HG02623 (cell line): ENCODE results near the gene ABCA6.

Experiments
- ATAC-seq: cut with Tn5 transposase; IDR thresholded peaks from one replicate; pipeline ENCODE4 v1.9.1; 2021; ENCODE audit warnings: moderate library complexity; ENCODE audit not compliant: unreplicated experiment

The ABCA6 gene

DNA sequence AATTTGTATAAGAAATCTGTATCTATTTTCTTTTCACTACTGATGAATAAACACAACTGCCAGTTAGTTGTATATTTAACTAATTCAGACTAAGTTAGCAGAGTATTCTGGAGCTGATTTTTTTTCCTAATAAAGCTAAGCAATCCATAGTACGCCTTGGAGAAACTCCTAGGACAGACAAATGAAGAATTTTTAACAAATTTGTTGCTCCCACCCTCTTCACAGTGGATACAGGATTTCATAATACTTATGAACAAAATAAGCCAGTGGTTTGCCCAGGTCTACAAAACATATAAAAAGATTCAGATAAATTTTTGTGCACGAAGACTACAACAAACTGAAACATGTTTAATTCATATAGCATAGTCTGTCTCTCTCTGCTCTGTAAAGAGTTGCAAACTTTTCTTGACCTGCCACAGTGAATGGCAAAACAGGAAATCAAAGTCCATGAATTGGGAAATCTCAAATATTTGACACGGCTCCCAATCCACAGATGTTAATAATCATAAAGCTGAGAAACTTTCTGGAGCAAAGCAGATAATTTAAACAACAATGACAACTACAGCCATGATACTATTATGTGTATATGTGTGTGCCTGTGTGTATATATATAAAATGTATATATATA, 594 bp upstream of the ABCA6 start:
- ATAC-seq, result no peak

GRCh38 chr17:69134112-69134511, 7.6 kb downstream of the ABCA6 start:
- no peak for ATAC-seq

GRCh38 chr17:69130627-69131296, 10.9 kb downstream of the ABCA6 start:
- ATAC-seq, result no peak

GRCh38 chr17:69123626-69124025, 18.1 kb downstream of the ABCA6 start:
- no peak for ATAC-seq

GRCh38 chr17:69122065-69122464, 19.6 kb downstream of the ABCA6 start:
- no peak for ATAC-seq

- no peak for ATAC-seq
Observed at GRCh38 chr17:69117855-69118784, 23.6 kb downstream of the ABCA6 start.

DNA sequence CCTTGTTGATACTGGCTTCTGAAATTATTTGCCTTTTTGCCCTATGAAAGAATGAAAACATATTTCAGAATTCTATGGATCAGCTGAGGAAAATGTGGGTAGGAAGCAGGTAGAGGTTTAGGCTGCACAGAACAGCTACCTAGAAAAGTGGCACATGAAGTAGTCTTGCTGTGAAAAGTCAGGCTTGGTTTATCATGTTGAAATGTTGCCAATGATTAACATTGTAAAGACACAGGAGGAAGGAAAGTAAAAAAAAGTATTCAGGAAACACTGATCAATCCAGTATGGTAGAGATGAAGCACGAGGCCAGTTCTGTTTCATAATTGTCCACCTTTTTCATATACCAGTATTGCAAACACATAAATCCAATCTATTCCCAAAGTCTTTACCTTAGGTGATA, 29.9 kb downstream of the ABCA6 start:
- ATAC-seq, result no peak

GRCh38 chr17:69105907-69106730, 35.6 kb downstream of the ABCA6 start:
- ATAC-seq, result no peak

DNA sequence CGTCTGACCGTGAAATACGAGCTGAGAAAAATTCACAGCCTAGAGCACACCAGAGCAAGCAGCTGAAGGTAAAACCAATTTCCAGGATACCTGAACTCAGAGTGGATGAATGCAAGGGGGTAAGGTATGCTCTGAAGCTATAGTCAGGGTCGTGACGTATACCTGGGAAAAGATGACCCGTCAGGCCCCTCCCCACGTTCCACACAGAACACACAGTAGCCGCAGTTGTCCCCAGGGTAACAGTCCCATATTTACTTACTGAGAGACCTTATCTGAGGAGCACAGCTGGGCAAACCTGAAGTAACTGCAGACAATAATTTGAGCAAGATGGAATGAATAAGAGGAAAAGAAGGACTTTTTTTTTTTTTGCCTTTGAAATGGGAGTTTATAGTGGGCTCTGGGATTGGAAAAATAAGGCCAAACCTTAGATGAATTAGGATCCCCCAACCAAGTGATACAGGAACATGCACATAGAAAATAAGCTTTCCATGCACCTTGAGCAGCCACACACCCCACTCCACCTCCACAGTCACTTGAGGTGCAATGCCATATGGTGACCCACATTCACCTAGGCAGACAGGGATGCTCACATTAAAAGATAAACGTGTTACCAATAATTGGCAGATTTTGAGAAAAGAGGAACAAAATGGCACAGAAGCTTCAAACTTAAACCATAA, 38.0 kb downstream of the ABCA6 start:
- no peak for ATAC-seq

- ATAC-seq, result no peak
Observed at GRCh38 chr17:69098625-69099024, 43.1 kb downstream of the ABCA6 start.

DNA sequence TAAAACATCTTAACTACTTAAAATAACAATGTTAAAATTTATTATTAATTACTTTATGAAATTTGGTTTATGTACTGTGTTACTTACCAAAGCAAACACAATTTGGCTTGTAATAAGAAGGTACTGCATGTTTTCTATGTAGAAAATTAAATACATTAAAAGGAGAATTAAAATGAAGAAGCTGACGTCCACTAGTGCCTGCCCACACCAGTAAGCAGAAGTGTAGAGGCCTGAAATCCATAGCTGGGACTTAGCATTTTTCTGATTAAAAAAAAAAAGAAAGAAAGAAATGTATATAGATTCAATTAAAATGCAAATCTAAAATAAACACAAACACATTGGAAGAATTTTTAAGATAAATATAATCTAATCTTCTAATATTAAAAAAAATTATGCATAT, 45.2 kb downstream of the ABCA6 start:
- no peak for ATAC-seq

DNA sequence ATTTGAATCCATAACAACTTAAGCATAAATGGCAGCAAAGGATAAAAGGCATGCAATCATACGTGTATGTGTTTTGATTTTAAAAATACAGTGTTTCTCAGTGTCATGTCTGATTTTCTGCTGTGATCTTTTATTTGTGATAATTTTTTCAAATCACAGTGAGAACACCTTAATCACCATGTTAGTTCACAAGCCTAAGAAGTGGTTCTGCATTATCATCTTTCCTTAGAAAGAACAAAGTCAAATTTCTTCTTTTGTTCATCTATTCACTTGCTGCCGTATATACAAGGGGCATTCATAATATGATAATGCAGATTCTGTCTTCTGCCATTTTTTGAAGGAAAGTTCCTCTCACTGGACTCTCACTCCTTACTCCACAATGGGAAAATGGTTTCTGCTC, 47.7 kb downstream of the ABCA6 start:
- ATAC-seq, result no peak

DNA sequence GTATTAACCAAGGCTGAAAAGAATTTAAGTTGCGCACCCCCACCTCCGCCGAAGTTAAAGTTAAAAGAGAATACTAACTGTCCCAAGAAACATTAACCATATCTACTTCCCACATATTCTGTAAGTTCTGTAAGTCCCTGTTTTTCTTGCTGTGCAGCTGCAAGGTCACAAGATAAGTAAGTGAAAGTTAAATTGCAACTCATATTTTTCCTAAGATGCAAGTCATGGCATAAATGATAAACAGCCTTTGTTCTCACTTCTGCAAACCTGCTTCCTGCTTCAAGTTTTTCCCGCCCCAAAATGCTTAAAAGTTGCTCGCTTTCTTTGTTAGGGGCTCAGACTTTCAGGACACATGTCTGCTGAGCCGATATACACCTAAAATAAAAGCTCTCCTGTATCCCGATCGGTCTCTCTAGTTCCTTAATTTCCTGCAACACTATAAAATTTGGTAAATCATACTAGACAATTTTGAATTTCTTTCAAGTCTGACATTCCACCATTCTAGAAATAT, 48.4 kb downstream of the ABCA6 start:
- no peak for ATAC-seq

- no peak for ATAC-seq
Observed at GRCh38 chr17:69090365-69090764, 51.3 kb downstream of the ABCA6 start.

- no peak for ATAC-seq
Observed at GRCh38 chr17:69088643-69089200, 53.0 kb downstream of the ABCA6 start.

DNA sequence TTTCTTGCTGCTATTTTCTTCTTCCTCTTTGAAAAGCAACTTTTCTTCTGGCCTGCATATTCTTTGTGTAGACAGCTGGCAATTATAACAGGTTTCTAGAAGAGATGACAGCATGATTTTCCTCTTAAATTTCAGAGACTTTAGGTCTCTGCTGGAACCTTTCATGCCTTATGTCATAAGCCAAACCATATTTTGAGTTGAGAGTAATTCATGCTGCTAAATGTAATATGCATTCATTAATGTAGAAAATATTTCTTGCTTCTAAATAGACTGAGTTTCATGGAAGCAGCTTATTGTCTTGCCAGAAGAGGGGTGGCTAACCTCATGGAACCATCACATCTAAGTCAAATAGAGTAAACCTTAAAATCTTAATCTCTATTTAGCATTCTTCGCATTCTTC, 55.1 kb downstream of the ABCA6 start:
- ATAC-seq, result no peak

DNA sequence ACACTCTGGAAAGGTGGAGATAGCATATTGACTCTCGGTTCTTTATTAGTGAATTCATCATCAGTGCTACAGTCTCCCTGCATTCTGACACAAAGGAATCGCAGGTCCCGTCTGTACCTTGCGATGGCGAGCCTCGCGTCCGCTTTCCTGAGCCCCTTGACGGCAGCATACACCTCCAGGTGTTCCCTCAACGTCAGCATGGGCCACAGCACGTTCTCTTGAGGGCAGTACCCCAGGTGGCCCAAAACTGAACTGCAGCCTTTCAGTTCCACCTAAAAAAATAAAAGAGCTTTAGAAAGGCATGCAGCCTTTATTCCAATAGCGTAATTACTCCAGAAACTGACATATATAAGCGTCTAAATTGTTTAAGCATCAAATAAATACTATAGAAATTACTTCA, 56.8 kb downstream of the ABCA6 start:
- no peak for ATAC-seq

GRCh38 chr17:69082696-69083095, 59.0 kb downstream of the ABCA6 start:
- no peak for ATAC-seq

- no peak for ATAC-seq
Observed at GRCh38 chr17:69078864-69079263, 62.8 kb downstream of the ABCA6 start.

GRCh38 chr17:69075823-69076222, 65.9 kb downstream of the ABCA6 start:
- ATAC-seq, result no peak
